GM21529 (cell line): ENCODE data around the gene ILF3.
A peak's percentile ranks its signal among the peaks of the same experiment; 100 is the strongest.

Experiments
- ATAC-seq: cut with Tn5 transposase; IDR thresholded peaks from one replicate; pipeline ENCODE4 v1.9.1; 2021; ENCODE audit not compliant: unreplicated experiment

ILF3 gene

DNA sequence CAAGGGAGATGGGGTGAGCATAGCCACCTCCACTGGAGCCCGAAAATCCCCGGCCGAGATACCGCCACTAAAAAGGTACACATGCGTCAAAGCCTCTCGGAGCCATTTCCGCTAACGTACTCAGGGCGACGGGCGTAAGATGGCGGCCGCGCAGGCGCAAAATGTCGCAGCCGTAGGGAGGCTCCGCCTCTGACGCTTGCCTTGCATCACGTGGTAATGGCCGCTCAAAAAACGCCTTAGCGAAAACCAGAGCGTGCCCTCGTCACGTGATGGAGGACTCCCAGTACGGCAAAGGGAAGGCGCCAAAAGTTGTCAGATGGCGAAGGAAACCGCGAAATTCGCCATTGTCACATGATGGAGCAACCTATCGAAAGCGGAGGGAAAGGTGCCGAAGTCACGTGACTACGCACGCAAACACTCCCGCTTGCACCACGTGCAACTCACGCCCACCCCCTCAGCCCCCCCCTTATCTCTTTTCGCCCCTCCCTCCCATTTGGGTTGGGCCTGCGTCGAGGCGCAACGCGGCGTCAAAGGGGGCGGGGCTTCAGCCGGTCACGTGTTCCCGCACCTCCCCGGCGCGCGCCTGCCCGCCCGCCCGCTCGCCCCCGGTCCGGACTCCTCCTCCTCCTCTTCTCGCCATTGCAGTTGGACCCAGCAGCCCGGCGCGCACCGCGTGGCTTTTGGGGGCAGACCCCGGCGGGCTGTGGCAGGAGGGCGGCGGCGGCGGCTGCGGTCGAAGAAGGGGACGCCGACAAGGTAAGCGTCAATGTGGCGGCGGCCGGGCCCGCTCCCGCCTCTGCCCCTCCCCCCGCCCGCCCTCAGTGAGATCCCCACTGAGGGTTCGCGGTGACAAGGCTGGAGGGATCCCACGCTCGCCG, at the start of gene ILF3:
TSS of gene ILF3 (plus strand) at position 615 of the 878 bp plus-strand sequence. CDS start 16,260 bp downstream, outside the sequence.
- peak; percentile 65 for ATAC-seq

DNA sequence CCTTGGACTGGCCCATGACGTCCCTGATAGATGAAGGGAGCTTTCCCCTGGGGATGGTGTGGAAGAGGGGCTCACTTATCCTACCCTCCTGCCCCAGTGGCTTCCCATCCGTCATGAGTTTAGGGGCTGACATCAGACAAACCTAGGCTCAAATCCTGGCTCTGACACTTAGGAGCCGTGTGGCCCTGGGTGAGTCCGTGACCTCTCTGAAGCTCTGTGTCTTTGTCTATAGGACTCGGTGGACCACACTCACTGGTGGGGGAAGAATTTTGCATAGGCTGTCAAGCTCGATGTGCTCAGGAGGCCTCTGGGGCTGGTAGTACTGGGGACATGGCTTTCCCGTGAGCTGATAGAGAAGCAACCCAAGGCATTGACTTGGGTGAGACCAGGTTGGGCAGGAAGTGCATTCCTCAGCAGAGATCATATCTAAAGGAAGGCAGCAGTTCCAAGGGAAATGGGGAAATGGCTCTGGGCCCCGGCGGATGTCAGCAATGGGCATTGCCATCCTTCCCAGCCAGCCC, 49.6 kb upstream of the ILF3 start:
- ATAC-seq: no peak

DNA sequence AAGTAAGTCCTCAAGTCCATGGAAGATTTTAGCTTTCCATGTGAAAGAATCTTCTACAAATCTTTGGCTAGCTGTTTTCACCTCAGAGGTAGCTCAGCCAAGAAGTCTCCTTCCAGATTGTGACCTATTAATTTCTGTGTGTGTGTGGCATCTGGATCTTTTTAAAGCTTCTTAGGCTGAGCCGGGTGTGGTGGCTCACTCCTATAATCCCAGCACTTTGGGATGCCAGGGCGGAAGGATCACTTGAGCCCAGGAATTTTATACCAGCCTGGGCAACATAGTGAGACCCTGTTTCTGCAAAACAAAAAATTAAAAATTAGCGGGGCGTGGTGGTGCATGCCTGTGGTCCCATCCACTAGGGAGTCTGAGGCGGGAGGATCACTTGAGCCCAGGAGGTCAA, 42.2 kb upstream of the ILF3 start:
- no peak for ATAC-seq

DNA sequence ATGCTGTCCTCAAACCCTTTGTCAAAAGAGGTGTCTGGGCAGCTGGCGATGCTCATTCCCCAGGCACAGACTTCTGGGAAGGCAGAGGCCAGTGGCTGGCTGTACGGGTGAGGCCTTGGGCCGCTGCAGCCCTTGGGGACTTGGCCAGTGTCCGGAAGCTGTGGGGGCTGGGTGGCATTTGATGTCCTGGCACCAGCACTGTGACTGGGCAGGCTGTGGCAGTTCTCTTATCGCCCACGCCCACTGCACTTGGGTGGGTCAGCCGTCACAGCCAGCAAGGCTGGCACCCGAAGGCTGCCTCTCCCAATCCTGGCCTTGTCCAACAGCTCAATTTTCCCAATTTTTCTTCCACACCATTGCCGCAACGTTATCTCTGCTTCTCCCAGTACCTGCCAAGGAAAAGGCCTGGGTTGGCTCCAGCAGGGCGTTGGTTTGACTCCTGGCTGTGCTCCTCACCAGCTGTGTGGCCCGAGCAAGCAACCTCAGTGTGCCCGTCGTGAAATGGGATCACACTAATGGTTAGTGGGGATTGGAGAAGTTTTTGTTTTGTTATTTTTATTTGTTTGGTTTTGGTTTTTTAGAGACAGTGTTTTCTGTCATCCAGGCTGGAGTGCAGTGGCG, 41.5 kb upstream of the ILF3 start:
- ATAC-seq: no peak

DNA sequence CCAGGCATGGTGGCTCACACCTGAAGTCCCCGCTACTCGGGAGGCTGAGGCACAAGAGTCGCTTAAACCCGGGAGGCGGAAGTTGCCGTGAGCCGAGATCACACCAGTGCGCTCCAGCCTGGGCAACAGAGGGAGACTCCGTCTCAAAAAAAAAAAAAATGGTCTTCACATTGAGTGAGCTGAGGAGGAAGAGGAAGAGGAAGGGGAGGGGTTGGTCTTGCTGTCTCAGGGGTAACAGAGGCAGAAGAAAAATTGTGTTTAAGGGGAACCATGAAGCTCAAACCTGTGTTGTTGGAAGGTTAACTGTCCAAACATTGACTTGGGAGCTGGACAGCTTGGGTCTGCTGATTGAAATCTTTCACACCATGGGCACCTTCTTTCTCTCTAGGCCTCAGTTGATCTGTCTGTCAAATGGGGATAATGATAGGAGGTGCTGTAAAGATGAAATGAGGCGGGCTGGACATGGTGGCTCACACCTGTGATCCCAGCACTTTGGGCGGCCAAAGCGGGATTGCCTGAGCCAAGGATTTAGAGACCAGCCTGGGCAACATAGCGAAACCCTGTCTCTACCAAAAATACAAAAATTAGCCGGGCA, 38.6 kb upstream of the ILF3 start:
- ATAC-seq: no peak

DNA sequence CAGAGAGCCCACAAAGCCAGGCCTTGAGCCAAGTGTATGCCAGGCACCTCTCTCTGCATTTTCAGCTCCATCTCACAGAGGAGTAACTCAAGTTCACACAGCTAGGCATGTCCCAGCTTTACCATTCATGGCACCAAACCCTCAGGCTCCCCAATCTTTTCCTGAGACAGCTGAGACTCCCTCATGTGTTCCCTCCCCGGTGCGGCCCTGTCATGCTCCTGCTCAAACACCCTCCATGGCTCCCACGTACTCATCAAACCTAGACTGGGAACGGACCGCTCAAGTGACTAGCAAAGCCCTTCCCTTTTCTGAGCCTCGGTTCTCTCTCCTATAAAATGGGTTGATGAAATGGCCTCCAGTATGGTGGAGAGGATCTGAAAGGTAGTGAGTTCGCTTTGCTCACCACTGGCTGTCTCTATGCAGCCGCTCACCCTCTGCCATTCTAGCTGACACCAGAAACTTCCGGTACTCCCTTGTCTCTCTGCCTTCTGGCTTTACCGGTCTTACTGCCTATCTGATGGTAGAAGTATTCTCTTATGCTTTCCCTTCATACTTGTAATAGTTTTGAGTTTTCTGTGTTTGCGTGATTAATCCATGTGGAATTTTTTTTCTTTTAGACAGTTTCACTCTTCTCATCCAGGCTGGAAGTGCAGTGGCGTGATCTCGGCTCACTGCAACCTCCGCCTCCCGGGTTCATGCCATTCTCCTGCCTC, 36.6 kb upstream of the ILF3 start:
- no peak for ATAC-seq

DNA sequence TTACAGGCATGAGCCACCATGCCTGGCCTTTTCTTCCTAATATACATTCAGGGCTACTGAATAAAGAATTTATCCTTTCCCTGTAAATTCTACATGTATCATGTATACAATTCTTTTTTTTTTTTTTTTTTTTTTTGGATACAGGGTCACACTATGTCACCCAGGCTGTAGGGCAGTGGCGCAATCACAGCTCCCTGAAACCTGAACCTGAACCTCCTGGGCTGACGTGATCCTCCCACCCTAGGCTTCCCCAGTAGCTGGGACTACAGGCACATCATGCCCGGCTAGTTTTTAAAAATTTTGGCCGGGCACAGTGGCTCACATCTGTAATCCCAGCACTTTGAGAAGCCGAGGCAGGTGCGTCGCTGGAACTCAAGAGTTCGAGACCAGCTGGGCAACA, 35.3 kb upstream of the ILF3 start:
- ATAC-seq: no peak

DNA sequence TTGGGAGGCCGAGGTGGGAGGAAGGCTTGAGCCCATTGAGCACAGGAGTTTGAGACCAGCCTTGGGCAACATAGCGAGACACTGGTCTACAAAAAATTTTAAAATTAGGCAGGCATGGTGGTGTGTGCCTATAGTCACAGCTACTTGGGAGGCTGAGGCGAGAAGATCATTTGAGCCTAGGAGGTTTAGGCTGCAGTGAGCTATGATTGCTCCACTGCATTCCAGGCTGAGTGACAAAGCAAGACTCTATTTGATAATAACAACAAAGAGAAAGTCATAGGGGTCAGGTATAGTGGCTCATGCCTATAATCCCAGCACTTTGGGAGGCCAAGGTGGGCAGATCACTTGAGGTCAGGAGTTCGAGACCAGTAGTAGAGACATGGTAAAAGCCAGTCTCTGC, 33.4 kb upstream of the ILF3 start:
- no peak for ATAC-seq

DNA sequence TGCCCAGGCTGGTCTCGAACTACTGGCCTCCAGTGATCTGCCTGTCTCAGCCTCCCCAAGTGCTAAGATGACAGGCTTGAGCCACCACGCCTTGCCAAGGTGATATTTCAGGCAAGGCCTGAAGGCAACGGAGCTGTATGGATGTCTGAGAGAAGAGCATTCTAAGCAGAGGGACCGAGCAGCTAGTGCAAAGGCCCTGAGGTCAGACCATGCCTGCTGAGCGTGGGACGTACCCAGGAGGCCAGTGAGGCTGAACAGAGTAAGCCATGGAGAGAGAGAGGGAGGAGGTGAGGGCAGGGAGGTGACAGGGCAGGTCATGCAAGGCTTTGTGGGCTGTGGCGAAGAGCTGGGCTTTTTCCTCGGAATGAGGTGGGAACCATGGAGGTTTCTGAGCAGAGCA, 32.2 kb upstream of the ILF3 start:
- no peak for ATAC-seq

DNA sequence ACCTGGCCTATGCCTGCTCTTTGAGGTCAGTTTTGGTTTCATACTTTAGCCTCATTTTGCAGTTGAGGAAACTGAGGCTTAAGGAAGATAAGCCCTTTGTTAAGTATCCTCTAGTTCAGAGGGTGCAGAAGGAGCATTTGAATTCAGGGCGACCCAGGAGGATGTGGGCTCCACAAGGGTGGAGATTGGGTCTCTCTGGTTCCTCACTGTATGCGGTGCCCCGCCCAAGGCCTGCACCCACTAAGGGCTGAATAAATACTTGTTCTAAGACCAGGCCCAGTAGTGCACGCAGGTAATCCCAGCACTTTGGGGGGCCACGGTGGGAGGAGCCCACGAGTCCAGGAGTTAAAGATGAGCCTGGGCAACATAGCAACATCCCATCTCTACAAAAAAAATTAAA, 29.6 kb upstream of the ILF3 start:
- ATAC-seq: no peak

DNA sequence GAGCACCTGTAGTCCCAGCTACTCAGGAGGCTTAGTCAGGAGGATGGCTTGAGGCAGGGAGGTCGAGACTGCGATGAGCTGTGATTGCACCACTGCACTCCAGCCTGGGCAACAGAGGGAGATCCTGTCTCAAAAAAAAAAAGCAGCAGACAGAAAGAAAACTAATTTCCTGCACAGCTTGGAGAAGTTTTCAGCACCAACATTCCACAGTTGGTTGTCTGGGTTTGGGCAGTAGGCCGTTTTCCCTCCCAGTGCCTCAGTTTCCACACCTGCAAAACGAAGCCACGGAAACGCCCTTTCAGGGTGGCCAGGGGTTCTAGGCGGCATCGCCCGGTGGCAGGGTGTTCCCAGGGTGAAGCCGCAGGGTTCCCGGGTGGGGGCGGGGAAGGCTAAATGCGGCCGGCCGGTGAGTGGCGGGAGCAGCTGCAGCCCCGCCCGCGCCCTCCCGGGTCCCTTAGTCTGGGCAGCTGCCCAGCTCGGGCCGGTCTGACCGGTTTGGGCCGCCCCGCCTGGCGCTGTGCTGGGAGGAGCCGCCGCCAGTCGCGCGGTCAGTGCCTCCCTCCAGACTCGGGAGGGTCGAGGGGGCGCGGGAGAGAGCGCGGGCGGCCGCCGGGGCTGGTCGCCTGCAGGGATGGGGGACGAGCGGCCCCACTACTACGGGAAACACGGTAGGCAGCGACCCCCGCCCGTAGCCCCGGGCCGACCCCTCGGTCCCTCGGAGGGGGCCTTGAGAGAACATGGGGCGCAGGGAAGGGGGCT, 29.0 kb upstream of the ILF3 start, which contains the start of gene SLC44A2:
TSS of gene SLC44A2 (plus strand) at position 551 of the 759 bp plus-strand sequence. CDS start at position 632, 81 bp downstream.
- ATAC-seq: no peak

DNA sequence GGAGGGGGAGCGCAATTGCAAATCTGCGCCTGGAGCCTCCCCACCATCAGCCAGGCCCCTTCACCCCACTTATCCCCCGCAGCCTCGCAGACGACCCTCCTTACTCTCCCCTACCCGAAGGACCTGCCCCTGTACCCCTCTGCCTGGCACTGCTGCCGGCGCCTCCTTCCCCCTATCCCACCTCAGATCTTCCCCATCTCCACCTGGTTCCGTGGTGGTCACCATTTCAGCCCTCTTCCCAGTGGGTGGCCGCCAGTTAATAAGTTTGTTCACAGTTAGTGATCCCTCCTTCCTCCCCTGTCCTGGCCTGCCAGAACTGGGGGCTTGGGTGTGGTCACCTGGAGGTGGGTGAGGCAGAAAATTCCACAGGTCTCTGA, 28.4 kb upstream of the ILF3 start:
- no peak for ATAC-seq

DNA sequence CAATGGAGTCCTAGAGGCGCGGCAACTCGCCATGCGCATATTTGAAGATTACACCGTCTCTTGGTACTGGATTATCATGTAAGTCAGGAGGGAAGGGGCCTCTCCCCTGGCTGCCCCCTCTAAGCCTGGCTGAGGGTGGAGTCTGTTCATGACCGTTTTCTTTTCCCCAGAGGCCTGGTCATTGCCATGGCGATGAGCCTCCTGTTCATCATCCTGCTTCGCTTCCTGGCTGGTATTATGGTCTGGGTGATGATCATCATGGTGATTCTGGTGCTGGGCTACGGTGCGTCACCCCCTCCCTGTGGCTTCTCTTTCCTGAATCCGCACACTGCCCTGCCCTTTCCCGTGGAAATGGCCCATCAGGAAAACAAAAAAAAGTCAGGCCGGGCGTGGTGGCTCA, 22.3 kb upstream of the ILF3 start:
- no peak for ATAC-seq

DNA sequence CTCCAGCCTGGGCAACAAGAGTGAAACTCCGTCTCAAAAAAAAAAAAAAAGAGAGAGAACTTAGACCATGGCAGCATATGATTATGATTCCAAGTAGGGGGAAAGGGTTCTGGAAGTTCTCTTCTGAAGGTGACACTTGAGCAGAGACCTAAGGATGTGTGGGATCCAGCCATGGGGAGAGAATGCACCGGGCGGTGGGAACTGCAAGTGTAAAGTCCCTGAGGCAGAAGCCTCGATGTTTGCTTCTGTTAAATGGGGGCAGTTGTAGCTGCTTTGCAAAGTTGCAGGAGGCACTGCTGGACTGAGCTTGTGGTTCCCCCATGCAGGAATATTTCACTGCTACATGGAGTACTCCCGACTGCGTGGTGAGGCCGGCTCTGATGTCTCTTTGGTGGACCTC, 19.7 kb upstream of the ILF3 start:
- no peak for ATAC-seq

DNA sequence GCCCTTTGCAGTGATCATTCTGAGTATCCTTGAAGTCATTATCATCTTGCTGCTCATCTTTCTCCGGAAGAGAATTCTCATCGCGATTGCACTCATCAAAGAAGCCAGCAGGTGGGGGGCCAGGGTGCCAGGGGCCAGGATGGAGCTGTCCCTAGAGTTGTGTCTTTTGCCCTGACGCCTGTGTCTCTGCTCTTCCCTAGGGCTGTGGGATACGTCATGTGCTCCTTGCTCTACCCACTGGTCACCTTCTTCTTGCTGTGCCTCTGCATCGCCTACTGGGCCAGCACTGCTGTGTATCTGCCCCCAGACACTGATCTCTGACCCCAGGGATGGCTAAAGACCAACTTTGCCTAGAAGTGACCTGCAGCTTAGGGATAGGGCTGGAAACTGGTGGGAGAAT, 19.2 kb upstream of the ILF3 start:
- ATAC-seq: no peak

DNA sequence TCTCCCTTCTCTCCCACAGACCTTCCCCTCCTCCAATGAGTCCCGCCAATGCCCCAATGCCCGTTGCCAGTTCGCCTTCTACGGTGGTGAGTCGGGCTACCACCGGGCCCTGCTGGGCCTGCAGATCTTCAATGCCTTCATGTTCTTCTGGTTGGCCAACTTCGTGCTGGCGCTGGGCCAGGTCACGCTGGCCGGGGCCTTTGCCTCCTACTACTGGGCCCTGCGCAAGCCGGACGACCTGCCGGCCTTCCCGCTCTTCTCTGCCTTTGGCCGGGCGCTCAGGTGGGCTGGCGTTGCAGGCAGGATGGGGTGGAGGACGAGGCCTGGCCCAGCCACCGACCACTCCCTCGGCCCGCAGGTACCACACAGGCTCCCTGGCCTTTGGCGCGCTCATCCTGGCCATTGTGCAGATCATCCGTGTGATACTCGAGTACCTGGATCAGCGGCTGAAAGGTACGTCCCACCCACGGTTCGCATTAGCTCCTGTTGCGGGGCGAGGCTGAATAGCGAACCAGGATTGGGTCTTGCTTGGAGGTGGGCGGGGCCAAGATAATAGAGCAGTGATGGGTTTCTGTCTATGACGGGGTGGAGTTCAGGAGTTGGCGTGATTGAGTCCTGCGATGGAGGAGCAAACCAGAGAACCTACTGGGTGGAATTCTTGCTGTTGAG, 17.7 kb upstream of the ILF3 start:
- no peak for ATAC-seq

DNA sequence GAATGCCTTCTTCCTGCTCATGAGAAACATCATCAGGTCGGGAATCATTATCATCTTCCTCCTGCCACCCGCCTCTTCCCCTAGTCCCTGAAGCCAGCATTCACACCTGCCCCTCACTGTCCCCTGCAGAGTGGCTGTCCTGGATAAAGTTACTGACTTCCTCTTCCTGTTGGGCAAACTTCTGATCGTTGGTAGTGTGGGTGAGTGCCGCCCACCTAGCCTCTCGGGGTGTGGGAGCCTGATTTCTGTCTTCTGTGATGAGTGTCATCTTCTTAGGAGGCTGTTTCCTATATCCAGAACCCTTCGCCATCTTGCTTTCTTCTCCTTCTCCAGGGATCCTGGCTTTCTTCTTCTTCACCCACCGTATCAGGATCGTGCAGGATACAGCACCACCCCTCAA, 16.3 kb upstream of the ILF3 start:
- ATAC-seq: no peak

DNA sequence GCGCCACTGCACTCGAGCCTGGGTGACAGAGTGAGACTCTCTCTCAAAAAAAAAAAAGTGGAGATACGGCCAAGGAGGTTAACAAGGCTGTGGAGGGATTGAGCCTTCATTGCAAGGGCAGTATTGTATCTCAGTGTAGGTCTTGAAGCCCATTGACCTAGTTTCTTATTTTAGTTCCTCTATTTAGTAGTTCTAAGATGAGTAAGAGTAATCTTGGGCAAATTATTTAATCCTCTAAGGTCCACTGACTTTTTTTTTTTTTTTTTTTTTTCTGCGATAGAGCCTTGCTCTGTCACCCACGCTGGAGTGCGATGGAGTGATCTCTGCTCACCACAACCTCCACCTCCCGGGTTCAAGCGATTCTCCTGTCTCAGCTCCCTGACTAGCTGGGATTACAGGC, 14.3 kb upstream of the ILF3 start:
- ATAC-seq: no peak

DNA sequence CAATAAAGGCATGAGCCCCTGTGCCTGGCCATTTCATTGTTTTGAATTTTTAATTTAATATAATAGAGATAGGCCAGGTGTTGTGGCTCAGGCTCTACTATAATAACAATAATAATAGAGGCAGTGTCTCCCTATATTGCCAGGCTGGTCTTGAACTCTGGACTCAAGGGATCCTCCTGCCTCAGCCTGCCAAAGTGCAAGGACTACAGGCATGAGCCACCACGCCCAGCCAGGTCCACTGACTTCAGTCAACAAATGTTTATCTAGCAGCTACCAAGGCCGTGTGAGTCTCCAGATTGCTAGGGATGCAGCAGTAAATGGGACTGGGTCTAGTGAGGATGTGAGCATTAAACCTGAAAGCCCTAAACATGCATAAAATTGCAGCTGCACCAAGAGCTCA, 13.8 kb upstream of the ILF3 start:
- ATAC-seq: no peak

DNA sequence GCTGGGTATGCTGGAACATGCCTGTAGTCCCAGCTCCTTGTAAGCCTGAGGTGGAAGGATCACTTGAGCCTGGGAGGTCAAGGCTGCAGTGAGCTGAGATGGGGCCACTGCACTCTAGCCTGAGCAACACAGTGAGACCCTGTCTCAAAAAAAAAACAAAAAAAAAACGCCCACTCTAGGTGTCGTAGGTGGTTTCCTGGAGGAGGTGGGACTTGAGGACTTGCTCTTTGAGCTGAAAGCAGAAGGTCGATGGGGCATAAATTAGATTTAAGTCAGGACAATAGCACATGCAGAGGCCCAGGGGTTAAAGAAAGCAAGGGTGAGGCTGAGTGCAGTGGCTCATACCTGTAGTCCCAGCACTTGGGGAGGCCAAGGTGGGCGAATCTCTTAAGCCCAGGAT, 12.9 kb upstream of the ILF3 start:
- no peak for ATAC-seq
